K562 (cell line): ENCODE measurements around the gene SLC37A4. TPM values are rescaled to one million over a fixed set of nuclear protein-coding genes. Genes with fewer than 3 reads are reported as not detected.

ENCODE experiments used
- GABPB2 ChIP-seq: fragments of 250-450 bp; sonication (Bioruptor Pico); conservative IDR thresholded peaks from 2 replicates; pipeline ENCODE4 v1.5.1; 2021; ENCODE audit warnings: mild to moderate bottlenecking
- GATAD2A ChIP-seq: fragments of 450-650 bp; IDR thresholded peaks from 2 replicates; pipeline ENCODE4 v1.6.1; 2017
- HDAC1 ChIP-seq, 2 experiments: fragments of 450-650 bp; IDR thresholded peaks; 2 replicates each; pipeline ENCODE4 v1.6.1; 2016 to 2017; ENCODE audit warnings: inconsistent platforms in 1 of 2, mild to moderate bottlenecking in 1 of 2, moderate library complexity in 1 of 2
- KDM5B ChIP-seq: fragments of 200-600 bp; sonication (generic); IDR thresholded peaks from 2 replicates; pipeline ENCODE4 v1.6.1; 2012; ENCODE audit warnings: low read depth, mild to moderate bottlenecking, moderate library complexity, low read length, control low read depth, inconsistent platforms; ENCODE audit not compliant: insufficient replicate concordance
- LCOR ChIP-seq: sonication (generic); formaldehyde crosslinking; IDR thresholded peaks from 2 replicates; pipeline ENCODE4 v1.8.0; 2022; ENCODE audit warnings: mild to moderate bottlenecking, missing genetic modification reagents
- MAFG ChIP-seq: fragments of 450-650 bp; conservative IDR thresholded peaks from 2 replicates; pipeline ENCODE4 v1.6.1; 2016; ENCODE audit warnings: missing genetic modification characterization, missing compliant biosample characterization
- MEF2A ChIP-seq: IDR thresholded peaks from 2 replicates; pipeline ENCODE4 v1.6.1; 2011; ENCODE audit warnings: low read depth, mild to moderate bottlenecking, low read length, moderate library complexity; ENCODE audit not compliant: control insufficient read depth
- MXI1 ChIP-seq: IDR thresholded peaks from 2 replicates; pipeline ENCODE4 v1.6.1; 2011; ENCODE audit warnings: low read depth, mild to moderate bottlenecking, improper control_type of control experiment, low read length
- MYNN ChIP-seq, 2 experiments: sonication (generic); formaldehyde crosslinking in 1 of 2; IDR thresholded peaks; 2 replicates each; pipeline versions ENCODE4 v1.5.0 to v1.6.1; 2016 to 2020; ENCODE audit warnings: antibody characterized with exemption in 1 of 2, missing genetic modification reagents in 1 of 2
- NUFIP1 ChIP-seq: fragments of 450-650 bp; IDR thresholded peaks from 2 replicates; pipeline ENCODE4 v1.6.1; 2018; ENCODE audit not compliant: partially characterized antibody
- PHF8 ChIP-seq: fragments of 200-600 bp; sonication (generic); IDR thresholded peaks from 2 replicates; pipeline ENCODE4 v1.6.1; 2012; ENCODE audit warnings: mixed run types, mild to moderate bottlenecking, inconsistent platforms, low read length, moderate library complexity, borderline replicate concordance
- PRPF4 ChIP-seq: fragments of 200-400 bp; formaldehyde crosslinking; IDR thresholded peaks from one replicate; pipeline ENCODE4 v1.6.1; 2017; ENCODE audit warnings: low read length, low read depth, mild to moderate bottlenecking; ENCODE audit not compliant: insufficient read depth, poor library complexity, severe bottlenecking
- SMAD1 ChIP-seq: fragments of 150-350 bp; IDR thresholded peaks from 2 replicates; pipeline ENCODE4 v1.6.1; 2014; ENCODE audit warnings: low read length, low read depth; ENCODE audit not compliant: partially characterized antibody
- SREBF1 ChIP-seq: fragments of 150-350 bp; IDR thresholded peaks from 2 replicates; pipeline ENCODE4 v1.6.1; 2014; ENCODE audit warnings: antibody characterized with exemption, low read depth, low read length, borderline replicate concordance
- TOE1 ChIP-seq, 2 experiments: fragments of 450-650 bp in 1 of 2; sonication (generic) in 1 of 2; formaldehyde crosslinking in 1 of 2; IDR thresholded peaks; 2 replicates each; pipeline versions ENCODE4 v1.7.1 to v1.8.0; 2016 to 2022; ENCODE audit warnings: borderline replicate concordance in 2 of 2, mild to moderate bottlenecking in 2 of 2, antibody characterized with exemption in 1 of 2, inconsistent platforms in 1 of 2, low read depth in 1 of 2, missing genetic modification reagents in 1 of 2, moderate library complexity in 1 of 2
- TRIM28 ChIP-seq: fragments of 450-650 bp; IDR thresholded peaks from 2 replicates; pipeline ENCODE4 v1.6.1; 2017
- U2AF1 ChIP-seq: fragments of 200-400 bp; formaldehyde crosslinking; optimal IDR thresholded peaks from 2 replicates; pipeline ENCODE3; 2017; ENCODE audit warnings: mild to moderate bottlenecking, low read depth, low read length, moderate library complexity
- ZNF253 ChIP-seq: fragments of 250-450 bp; sonication (Bioruptor Pico); conservative IDR thresholded peaks from 2 replicates; pipeline ENCODE4 v1.6.1; 2021; ENCODE audit warnings: mild to moderate bottlenecking
- ZNF830 ChIP-seq: fragments of 250-450 bp; sonication (Bioruptor Pico); IDR thresholded peaks from 2 replicates; pipeline ENCODE4 v1.5.0; 2021; ENCODE audit warnings: mild to moderate bottlenecking
- ZZZ3 ChIP-seq: fragments of 450-650 bp; IDR thresholded peaks from 2 replicates; pipeline ENCODE4 v1.6.1; 2016; ENCODE audit warnings: antibody characterized with exemption, mild to moderate bottlenecking, moderate library complexity
- polyA plus RNA-seq, 8 experiments: library from polyadenylated mRNA; depleted of rRNA in 4 of 8; stranded (reverse) in 5 of 8; unstranded in 3 of 8; fragments of >200 nt; fragmentation: Nextera tagmentation in 2 of 8; fragmentation: Illumina TruSeq in 1 of 8; extraction: Ambion mirVana in 2 of 8; extraction: Trizol in 1 of 8; gene quantifications; 2 replicates each; pipeline versions ENCODE4 v1.2.1 to v1.2.3, GENCODE V29; 2011 to 2014; ENCODE audit warnings: inconsistent platforms in 1 of 8, missing spikeins in 1 of 8
- total RNA-seq, 7 experiments: library from RNA; depleted of rRNA in 6 of 7; stranded (reverse); fragments of >200 nt in 6 of 7; fragmentation: Illumina TruSeq in 2 of 7; extraction: Trizol in 2 of 7; gene quantifications; 2 replicates each; pipeline versions ENCODE4 v1.2.1 to v1.2.3, GENCODE V29; 2011 to 2021; ENCODE audit warnings: low replicate concordance in 1 of 7
- TF ChIP-seq, protein P1 (sequence below): conservative IDR thresholded peaks from 2 replicates; pipeline ENCODE4 v1.6.1; 2011; ENCODE audit warnings: low read depth, mild to moderate bottlenecking, low read length; ENCODE audit not compliant: control insufficient read depth
- TF ChIP-seq, protein P2 (sequence below): sonication (generic); formaldehyde crosslinking; IDR thresholded peaks from 2 replicates; pipeline ENCODE4 v1.8.1; 2023; ENCODE audit warnings: mild to moderate bottlenecking, missing genetic modification reagents
- TF ChIP-seq, protein P3 (sequence below): fragments of 250-450 bp; sonication (Bioruptor Pico); IDR thresholded peaks from 2 replicates; pipeline ENCODE4 v1.4.0; 2020

The SLC37A4 gene
- total and polyA plus RNA-seq, 9 of the 15 experiments (the other 6 are each of a cell fraction or from before 2014, with no cell fraction given) = 24.7 to 73.9 (median 40.7) TPM

DNA sequence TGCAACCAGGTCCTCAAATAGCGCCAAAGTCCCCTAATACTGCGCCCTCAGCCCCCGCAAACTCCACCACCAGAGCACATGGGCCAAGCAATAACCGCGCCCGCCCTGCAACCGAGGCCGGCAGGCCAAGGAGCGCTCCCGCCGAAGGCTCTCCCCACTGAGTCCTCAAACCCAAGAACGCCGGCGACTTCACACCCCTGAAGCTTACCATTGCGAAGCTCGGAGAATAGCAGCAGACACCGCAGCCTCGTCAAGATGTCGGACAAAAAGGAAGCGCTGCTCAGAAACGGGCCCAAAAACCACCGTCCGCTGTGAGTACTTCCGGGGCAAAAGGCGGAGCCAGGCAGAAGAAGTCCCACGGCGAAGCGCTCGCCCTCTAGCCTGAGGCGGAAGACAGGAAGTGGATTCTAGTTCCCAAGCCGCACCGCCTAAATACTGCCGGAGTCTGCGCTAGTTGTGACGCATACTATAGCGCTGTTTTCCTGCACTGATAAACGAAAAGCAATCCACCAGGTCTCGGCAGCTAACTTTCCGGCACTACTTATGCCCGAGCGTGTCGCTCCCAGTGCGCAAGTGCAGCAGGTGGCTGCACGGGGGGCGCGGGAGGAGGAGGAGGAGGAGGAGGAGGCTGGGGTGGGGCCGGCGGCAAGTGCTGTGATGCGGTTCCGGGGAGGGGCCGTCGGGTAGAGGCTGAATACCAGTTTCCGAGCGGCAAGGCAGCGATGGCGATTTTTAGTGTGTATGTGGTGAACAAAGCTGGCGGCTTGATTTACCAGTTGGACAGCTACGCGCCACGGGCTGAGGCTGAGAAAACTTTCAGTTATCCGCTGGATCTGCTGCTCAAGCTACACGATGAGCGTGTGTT lies 12.4 kb downstream of the SLC37A4 start, which contains the start of the genes RPS25 and TRAPPC4 (continued):
- TF ChIP-seq, protein P1, sequence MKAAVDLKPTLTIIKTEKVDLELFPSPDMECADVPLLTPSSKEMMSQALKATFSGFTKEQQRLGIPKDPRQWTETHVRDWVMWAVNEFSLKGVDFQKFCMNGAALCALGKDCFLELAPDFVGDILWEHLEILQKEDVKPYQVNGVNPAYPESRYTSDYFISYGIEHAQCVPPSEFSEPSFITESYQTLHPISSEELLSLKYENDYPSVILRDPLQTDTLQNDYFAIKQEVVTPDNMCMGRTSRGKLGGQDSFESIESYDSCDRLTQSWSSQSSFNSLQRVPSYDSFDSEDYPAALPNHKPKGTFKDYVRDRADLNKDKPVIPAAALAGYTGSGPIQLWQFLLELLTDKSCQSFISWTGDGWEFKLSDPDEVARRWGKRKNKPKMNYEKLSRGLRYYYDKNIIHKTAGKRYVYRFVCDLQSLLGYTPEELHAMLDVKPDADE = peak; percentile 62
- TF ChIP-seq SREBF1 = peak; percentile 80; the same call in 1 of the 2 replicates
- TF ChIP-seq, protein P2, sequence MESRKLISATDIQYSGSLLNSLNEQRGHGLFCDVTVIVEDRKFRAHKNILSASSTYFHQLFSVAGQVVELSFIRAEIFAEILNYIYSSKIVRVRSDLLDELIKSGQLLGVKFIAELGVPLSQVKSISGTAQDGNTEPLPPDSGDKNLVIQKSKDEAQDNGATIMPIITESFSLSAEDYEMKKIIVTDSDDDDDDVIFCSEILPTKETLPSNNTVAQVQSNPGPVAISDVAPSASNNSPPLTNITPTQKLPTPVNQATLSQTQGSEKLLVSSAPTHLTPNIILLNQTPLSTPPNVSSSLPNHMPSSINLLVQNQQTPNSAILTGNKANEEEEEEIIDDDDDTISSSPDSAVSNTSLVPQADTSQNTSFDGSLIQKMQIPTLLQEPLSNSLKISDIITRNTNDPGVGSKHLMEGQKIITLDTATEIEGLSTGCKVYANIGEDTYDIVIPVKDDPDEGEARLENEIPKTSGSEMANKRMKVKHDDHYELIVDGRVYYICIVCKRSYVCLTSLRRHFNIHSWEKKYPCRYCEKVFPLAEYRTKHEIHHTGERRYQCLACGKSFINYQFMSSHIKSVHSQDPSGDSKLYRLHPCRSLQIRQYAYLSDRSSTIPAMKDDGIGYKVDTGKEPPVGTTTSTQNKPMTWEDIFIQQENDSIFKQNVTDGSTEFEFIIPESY (CRISPR knock-in tag) = peak; percentile 48; the same call in 1 of the 2 replicates
- TF ChIP-seq PRPF4 = no peak
- no peak for TF ChIP-seq U2AF1
- TF ChIP-seq PHF8 = peak; percentile 95
- TF ChIP-seq SMAD1 = peak; percentile 84
- TF ChIP-seq TOE1 (IDR thresholded peaks at IDR 0.05; ENCODE audit: borderline replicate concordance) = peak; percentile 63; the same call in 1 of the 2 replicates
- TF ChIP-seq TOE1 (CRISPR knock-in tag; IDR thresholded peaks at IDR 0.05; ENCODE audit: borderline replicate concordance, low read depth) = 0 out of 2 replicates have a peak, but pooled peaks have one; percentile 75
- TF ChIP-seq, protein P3, sequence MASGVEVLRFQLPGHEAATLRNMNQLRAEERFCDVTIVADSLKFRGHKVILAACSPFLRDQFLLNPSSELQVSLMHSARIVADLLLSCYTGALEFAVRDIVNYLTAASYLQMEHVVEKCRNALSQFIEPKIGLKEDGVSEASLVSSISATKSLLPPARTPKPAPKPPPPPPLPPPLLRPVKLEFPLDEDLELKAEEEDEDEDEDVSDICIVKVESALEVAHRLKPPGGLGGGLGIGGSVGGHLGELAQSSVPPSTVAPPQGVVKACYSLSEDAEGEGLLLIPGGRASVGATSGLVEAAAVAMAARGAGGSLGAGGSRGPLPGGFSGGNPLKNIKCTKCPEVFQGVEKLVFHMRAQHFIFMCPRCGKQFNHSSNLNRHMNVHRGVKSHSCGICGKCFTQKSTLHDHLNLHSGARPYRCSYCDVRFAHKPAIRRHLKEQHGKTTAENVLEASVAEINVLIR (CRISPR knock-in tag) = peak; percentile 54
- peak; percentile 99 for TF ChIP-seq LCOR (CRISPR knock-in tag)
- TF ChIP-seq ZZZ3 = 0 out of 2 replicates have a peak, but pooled peaks have one; percentile 58
- 0 out of 2 replicates have a peak, but pooled peaks have one; percentile 36 for TF ChIP-seq MYNN (IDR thresholded peaks at IDR 0.05)
- TF ChIP-seq MYNN (CRISPR knock-in tag; IDR thresholded peaks at IDR 0.05) = no peak
- TF ChIP-seq GATAD2A = no peak
- no peak for TF ChIP-seq GABPB2 (CRISPR knock-in tag)
- peak; percentile 71 for TF ChIP-seq KDM5B
- peak in 1 of 2 experiments; percentile 82; a peak in 2 of 4 replicates for TF ChIP-seq HDAC1 (IDR thresholded peaks at IDR 0.05)
- peak; percentile 40 for TF ChIP-seq TRIM28
- TF ChIP-seq ZNF253 = no peak
- peak; percentile 38; the same call in 1 of the 2 replicates for TF ChIP-seq MEF2A
- peak; percentile 67; the same call in 1 of the 2 replicates for TF ChIP-seq MXI1
- no peak for TF ChIP-seq MAFG (tag)
- no peak for TF ChIP-seq ZNF830
- no peak for TF ChIP-seq NUFIP1
